ENCODE measurements around the gene COL23A1. TPM values are rescaled to one million over a fixed set of nuclear protein-coding genes. Genes with fewer than 3 reads are reported as not detected.

Gene COL23A1
- total and polyA plus RNA-seq, 2 donors (not counting 1 experiment from before 2014, with no cell fraction given): 0.20 TPM; not detected in 1

GRCh38 chr5:178547052-178547666, 43.0 kb downstream of the COL23A1 start:
- CTCF ChIA-PET: no interaction called here
- H3K36me3 ChIP-seq (replicated peaks in 1 of 2; ENCODE audit: control extremely low read depth in 1 of 2, control insufficient read depth in 1 of 2, extremely low read depth in 1 of 2, insufficient read depth in 2 of 2, low read length in 1 of 2): no peaks in the 10 kb centered on the region
- H3K9ac ChIP-seq (ENCODE audit: low read length): no peak overlapping the region
- Mint-ChIP-seq H3K4me3 (no peak overlapping the region), H3K27me3 (no peaks in the 10 kb centered on the region), H3K9me3 (ENCODE audit: insufficient read depth) (no peaks in the 10 kb centered on the region), H3K4me1 (no peaks in the 10 kb centered on the region), H3K27ac (no peak overlapping the region)
- POLR2A ChIA-PET: no interaction called here
- WGBS (ENCODE audit: insufficient coverage): 82% methylated on average over 12 of the region's 12 CpGs
- H3K27ac ChIP-seq (ENCODE audit: low read length in 2 of 2): no peak overlapping the region
- DNase-seq (no peak), ATAC-seq (ENCODE audit: low read depth) (no peak)
- no peaks in the 10 kb centered on the region for H4K20me1 ChIP-seq (ENCODE audit: control insufficient read depth, insufficient read depth, low read length, poor library complexity, severe bottlenecking)
- peaks cover 0 to 7% (median 0%) of the 10 kb centered on the region in 3 donors for H3K9me3 ChIP-seq (ENCODE audit: control extremely low read depth in 1 of 3, control insufficient read depth in 2 of 3, insufficient read depth in 1 of 3, low read length in 2 of 3)
- H3K27me3 ChIP-seq (replicated peaks in 1 of 4; ENCODE audit: control extremely low read depth in 1 of 4, control insufficient read depth in 3 of 4, insufficient read depth in 4 of 4, low read length in 3 of 4): peaks cover 0 to 3% (median 0%) of the 10 kb centered on the region in 4 experiments
- intact Hi-C loops (cut with micrococcal nuclease): no loop called here
- H3K4me2 ChIP-seq (replicated peaks; ENCODE audit: low read depth, low read length, poor library complexity, severe bottlenecking): no peak overlapping the region
- no peaks in the 10 kb centered on the region for H3K79me2 ChIP-seq (ENCODE audit: control insufficient read depth, insufficient read depth, low read length)
- no peaks in the 10 kb centered on the region for H3K4me1 ChIP-seq (ENCODE audit: control insufficient read depth in 2 of 2, insufficient read depth in 2 of 2, low read length in 2 of 2)
- no peak overlapping the region for H3K4me3 ChIP-seq (ENCODE audit: control extremely low read depth in 1 of 5, extremely low read depth in 1 of 5, insufficient read depth in 1 of 5, low read depth in 2 of 5, low read length in 4 of 5)
- TF ChIP-seq EZH2 (IDR thresholded peaks at IDR 0.05; ENCODE audit: borderline replicate concordance, insufficient read depth, low read depth, low read length, poor library complexity, severe bottlenecking) (no peak), CTCF (IDR thresholded peaks at IDR 0.05) (no peak)
- no peak overlapping the region for H2AFZ ChIP-seq (ENCODE audit: insufficient read depth, low read depth, low read length, poor library complexity, severe bottlenecking)

- Mint-ChIP-seq H3K27me3 (no peaks in the 10 kb centered on the region), H3K9me3 (ENCODE audit: insufficient read depth) (no peaks in the 10 kb centered on the region), H3K4me1 (no peaks in the 10 kb centered on the region), H3K27ac (no peak overlapping the region), H3K4me3 (no peak overlapping the region)
- Histone ChIP-seq H3K4me1 (ENCODE audit: control insufficient read depth in 2 of 2, insufficient read depth in 2 of 2, low read length in 2 of 2) (no peaks in the 10 kb centered on the region), H3K9ac (ENCODE audit: low read length) (no peak overlapping the region), H3K9me3 (ENCODE audit: control extremely low read depth in 1 of 3, control insufficient read depth in 2 of 3, insufficient read depth in 1 of 3, low read length in 2 of 3) (peaks cover 0 to 7% (median 0%) of the 10 kb centered on the region in 3 donors), H3K36me3 (replicated peaks in 1 of 2; ENCODE audit: control extremely low read depth in 1 of 2, control insufficient read depth in 1 of 2, extremely low read depth in 1 of 2, insufficient read depth in 2 of 2, low read length in 1 of 2) (no peaks in the 10 kb centered on the region), H3K27me3 (replicated peaks in 1 of 4; ENCODE audit: control extremely low read depth in 1 of 4, control insufficient read depth in 3 of 4, insufficient read depth in 4 of 4, low read length in 3 of 4) (peaks cover 0 to 3% (median 0%) of the 10 kb centered on the region in 4 experiments), H3K4me3 (ENCODE audit: control extremely low read depth in 1 of 5, extremely low read depth in 1 of 5, insufficient read depth in 1 of 5, low read depth in 2 of 5, low read length in 4 of 5) (no peak overlapping the region), H3K4me2 (replicated peaks; ENCODE audit: low read depth, low read length, poor library complexity, severe bottlenecking) (no peak overlapping the region), H2AFZ (ENCODE audit: insufficient read depth, low read depth, low read length, poor library complexity, severe bottlenecking) (no peak overlapping the region), H3K27ac (ENCODE audit: low read length in 2 of 2) (no peak overlapping the region), H3K79me2 (ENCODE audit: control insufficient read depth, insufficient read depth, low read length) (no peaks in the 10 kb centered on the region), H4K20me1 (ENCODE audit: control insufficient read depth, insufficient read depth, low read length, poor library complexity, severe bottlenecking) (no peaks in the 10 kb centered on the region)
- ATAC-seq (ENCODE audit: low read depth) (no peak), DNase-seq (no peak)
- WGBS (ENCODE audit: insufficient coverage): 91% methylated on average over 9 of the region's 9 CpGs
- intact Hi-C loops (cut with micrococcal nuclease): no loop called here
- ChIA-PET CTCF (no interaction called here), POLR2A (no interaction called here)
- no peak for TF ChIP-seq EZH2 (IDR thresholded peaks at IDR 0.05; ENCODE audit: borderline replicate concordance, insufficient read depth, low read depth, low read length, poor library complexity, severe bottlenecking)
- no peak for TF ChIP-seq CTCF (IDR thresholded peaks at IDR 0.05)
Measured at GRCh38 chr5:178546675-178547033, 43.5 kb downstream of the COL23A1 start.

All from B cell (primary cell).